SK-N-SH (cell line): ENCODE data around the gene CHCHD5. TPM values are rescaled to one million over a fixed set of nuclear protein-coding genes. Genes with fewer than 3 reads are reported as not detected.

Experiments
- CTCF ChIA-PET: fragments of 300-600, 350-600 bp; formaldehyde crosslinking; extraction: SDS; loops from one replicate; lab custom pipeline; 2021; lab: Yijun Ruan, JAX
- POLR2A ChIA-PET: fragments of 350-600 bp; sonication (Branson Sonifier 250); formaldehyde crosslinking; extraction: SDS; loops from one replicate; lab custom pipeline; 2020; ENCODE audit warnings: antibody characterized with exemption, inconsistent platforms; lab: Yijun Ruan, JAX
- DNase-seq: peaks from one replicate; pipeline ENCODE4 v3.0.0; 2012
- H2AFZ ChIP-seq: fragments of 200-600 bp; sonication (generic); 2 replicates; pipeline ENCODE4 v1.8.1; 2016; ENCODE audit warnings: antibody characterized with exemption, mild to moderate bottlenecking, low read depth
- H3F3A ChIP-seq: fragments of 200-600 bp; sonication (generic); replicated peaks from 2 replicates; pipeline ENCODE3; 2016; ENCODE audit warnings: antibody characterized with exemption, mild to moderate bottlenecking; ENCODE audit not compliant: insufficient read depth
- H3K27ac ChIP-seq, 2 experiments: fragments of 200-500 bp in 1 of 2; fragments of 200-600 bp in 1 of 2; sonication (Bioruptor generic) in 1 of 2; sonication (generic), shearing (Covaris generic) in 1 of 2; 2 replicates each; pipeline versions ENCODE4 v1.5.1 to v1.6.1; 2014 to 2016; ENCODE audit warnings: low read depth in 2 of 2, inconsistent platforms in 1 of 2, low read length in 1 of 2, mild to moderate bottlenecking in 1 of 2, mixed read lengths in 1 of 2
- H3K27me3 ChIP-seq: fragments of 200-600 bp; sonication (generic), shearing (Covaris generic); 2 replicates; pipeline ENCODE4 v1.6.1; 2016; ENCODE audit warnings: mixed run types; ENCODE audit not compliant: insufficient read depth
- H3K36me3 ChIP-seq, 2 experiments: fragments of 200-500 bp in 1 of 2; fragments of 200-600 bp in 1 of 2; sonication (Bioruptor generic) in 1 of 2; sonication (generic) in 1 of 2; replicated peaks in 1 of 2; 2 replicates each; pipeline versions ENCODE3 to v1.5.1; 2014 to 2016; ENCODE audit warnings: low read length in 1 of 2, mild to moderate bottlenecking in 1 of 2; ENCODE audit not compliant: insufficient read depth in 2 of 2, control insufficient read depth in 1 of 2
- H3K4me1 ChIP-seq, 2 experiments: fragments of 200-500 bp in 1 of 2; fragments of 200-600 bp in 1 of 2; sonication (Bioruptor generic) in 1 of 2; sonication (generic), shearing (Covaris generic) in 1 of 2; 2 replicates each; pipeline versions ENCODE4 v1.5.1 to v1.6.1; 2014 to 2016; ENCODE audit warnings: low read depth in 1 of 2, low read length in 1 of 2, mixed run types in 1 of 2; ENCODE audit not compliant: insufficient read depth in 2 of 2, control insufficient read depth in 1 of 2
- H3K4me2 ChIP-seq: fragments of 200-600 bp; sonication (generic), shearing (Covaris generic); 2 replicates; pipeline ENCODE4 v1.6.1; 2017; ENCODE audit warnings: mixed run types
- H3K4me3 ChIP-seq, 2 experiments: fragments of 200-500 bp in 1 of 2; fragments of 200-600 bp in 1 of 2; sonication (Bioruptor generic) in 1 of 2; sonication (generic), shearing (Covaris generic) in 1 of 2; 2 replicates each; pipeline versions ENCODE4 v1.5.1 to v1.8.1; 2014 to 2016; ENCODE audit warnings: low read depth in 2 of 2, inconsistent platforms in 1 of 2, low read length in 1 of 2, mild to moderate bottlenecking in 1 of 2, mixed read lengths in 1 of 2, moderate library complexity in 1 of 2
- H3K79me2 ChIP-seq: fragments of 200-600 bp; sonication (generic); 2 replicates; pipeline ENCODE4 v1.8.1; 2017; ENCODE audit warnings: mild to moderate bottlenecking; ENCODE audit not compliant: insufficient read depth
- H3K9ac ChIP-seq: fragments of 200-600 bp; sonication (generic); 2 replicates; pipeline ENCODE4 v1.6.1; 2017; ENCODE audit warnings: mixed run types
- H3K9me2 ChIP-seq: fragments of 200-600 bp; sonication (generic); 2 replicates; pipeline ENCODE4 v1.6.1; 2017; ENCODE audit warnings: mixed run types
- H3K9me3 ChIP-seq: fragments of 200-600 bp; sonication (generic); 2 replicates; pipeline ENCODE4 v1.6.1; 2017; ENCODE audit warnings: mixed run types, mild to moderate bottlenecking, moderate library complexity
- H4K20me1 ChIP-seq: fragments of 200-600 bp; sonication (generic); 2 replicates; pipeline ENCODE4 v1.6.1; 2017; ENCODE audit warnings: mild to moderate bottlenecking, mixed run types; ENCODE audit not compliant: insufficient read depth
- CTCF ChIP-seq: fragments of 200-600 bp; sonication (generic); IDR thresholded peaks from 2 replicates; pipeline ENCODE4 v1.6.1; 2017; ENCODE audit warnings: antibody characterized with exemption, mild to moderate bottlenecking, moderate library complexity
- EZH2phosphoT487 ChIP-seq: fragments of 200-600 bp; sonication (generic); IDR thresholded peaks from 2 replicates; pipeline ENCODE4 v1.6.1; 2017; ENCODE audit warnings: low read depth, mixed run types, mild to moderate bottlenecking, antibody characterized with exemption, moderate library complexity, borderline replicate concordance
- FOXJ3 ChIP-seq: sonication (generic); formaldehyde crosslinking; IDR thresholded peaks from 2 replicates; pipeline ENCODE4 v1.5.1; 2020; ENCODE audit warnings: mild to moderate bottlenecking, missing genetic modification reagents
- JUND ChIP-seq: IDR thresholded peaks from 2 replicates; pipeline ENCODE4 v1.4.0; 2012
- MXI1 ChIP-seq: IDR thresholded peaks from 2 replicates; pipeline ENCODE4 v1.6.1; 2012; ENCODE audit warnings: mild to moderate bottlenecking, low read depth, low read length, improper control_type of control experiment
- PBX3 ChIP-seq: IDR thresholded peaks from 2 replicates; pipeline ENCODE4; 2012
- POLR2AphosphoS5 ChIP-seq: IDR thresholded peaks from 2 replicates; pipeline ENCODE4 v1.6.1; 2012; ENCODE audit warnings: low read depth, low read length
- RAD21 ChIP-seq: IDR thresholded peaks from 2 replicates; pipeline ENCODE4 v1.6.1; 2012; ENCODE audit warnings: mild to moderate bottlenecking, low read length
- RCOR1 ChIP-seq: fragments of 150-350 bp; IDR thresholded peaks from 2 replicates; pipeline ENCODE4 v1.6.1; 2017; ENCODE audit warnings: antibody characterized with exemption, low read length
- REST ChIP-seq: IDR thresholded peaks from 2 replicates; pipeline ENCODE4 v1.6.1; 2012; ENCODE audit warnings: mild to moderate bottlenecking, low read depth, low read length, moderate library complexity
- YY1 ChIP-seq: IDR thresholded peaks from 2 replicates; pipeline ENCODE4 v1.4.0; 2012; ENCODE audit warnings: low read depth, mild to moderate bottlenecking
- WGBS: methylation state at CpG from one replicate; pipeline ENCODE4 v1.1.6; 2017; ENCODE audit warnings: low lambda C conversion rate; 5-methylcytosine and 5-hydroxymethylcytosine counted together
- polyA plus RNA-seq, 3 experiments: library from polyadenylated mRNA; depleted of rRNA; stranded (reverse); fragments of >200 nt; gene quantifications; 2 replicates each; pipeline ENCODE4 v1.2.3, GENCODE V29; 2012
- TF ChIP-seq, protein P1 (sequence below): IDR thresholded peaks from 2 replicates; pipeline ENCODE4 v1.4.0; 2012; ENCODE audit warnings: low read depth, borderline replicate concordance

The CHCHD5 gene
- polyA plus RNA-seq, 1 of the 3 experiments (the other 2 are of a cell fraction), result 55.9 TPM

- H3K9me2 ChIP-seq, result no peaks in the 10 kb centered on the region
- ChIA-PET CTCF (interaction anchor here (0.6 to 3.7 kb wide), 21 partner anchors 10 to 565 kb away, joined by 3 to 28 read pairs (median 5); partner anchors contain the start of gene ZC3H8), POLR2A (interaction anchor here (1.1 to 1.2 kb wide), 2 partner anchors 103 to 328 kb away, joined by 5 to 6 read pairs; partner anchors contain the start of gene ZC3H8)
- H3K9me3 ChIP-seq, result no peaks in the 10 kb centered on the region
- no peak for TF ChIP-seq EZH2phosphoT487
- TF ChIP-seq MXI1, result no peak
- TF ChIP-seq CTCF, result peak; percentile 35
- peak; percentile 58 for TF ChIP-seq RAD21
- TF ChIP-seq, protein P1, sequence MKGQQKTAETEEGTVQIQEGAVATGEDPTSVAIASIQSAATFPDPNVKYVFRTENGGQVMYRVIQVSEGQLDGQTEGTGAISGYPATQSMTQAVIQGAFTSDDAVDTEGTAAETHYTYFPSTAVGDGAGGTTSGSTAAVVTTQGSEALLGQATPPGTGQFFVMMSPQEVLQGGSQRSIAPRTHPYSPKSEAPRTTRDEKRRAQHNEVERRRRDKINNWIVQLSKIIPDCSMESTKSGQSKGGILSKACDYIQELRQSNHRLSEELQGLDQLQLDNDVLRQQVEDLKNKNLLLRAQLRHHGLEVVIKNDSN, result no peak
- TF ChIP-seq PBX3, result no peak
- no peak for TF ChIP-seq JUND
- TF ChIP-seq RCOR1, result no peak
- no peak for TF ChIP-seq FOXJ3 (CRISPR knock-in tag)
- TF ChIP-seq YY1, result no peak
- H3F3A ChIP-seq, result peaks cover 29% of the 10 kb centered on the region
- peaks cover 11% of the 10 kb centered on the region for H3K79me2 ChIP-seq
- H4K20me1 ChIP-seq, result no peaks in the 10 kb centered on the region
- H3K4me1 ChIP-seq, result peaks cover 12 to 30% of the 10 kb centered on the region in 2 experiments; a peak in 3 of 4 replicates
- H3K4me2 ChIP-seq, result peak overlapping the region; percentile 89
- 7% methylated on average over 19 of the region's 19 CpGs for WGBS
- H3K36me3 ChIP-seq, result peaks cover 6 to 16% of the 10 kb centered on the region in 2 experiments
- peak overlapping the region; percentile 78 to 83 for H3K4me3 ChIP-seq
- peak overlapping the region; percentile 90 for H3K9ac ChIP-seq
- H3K27me3 ChIP-seq, result no peaks in the 10 kb centered on the region
- peak; percentile 22 for DNase-seq
- peak overlapping the region; percentile 93 for H2AFZ ChIP-seq
- H3K27ac ChIP-seq, result peak overlapping the region; percentile 97 to 98
Measured at GRCh38 chr2:112583497-112584133, 794 bp upstream of the CHCHD5 start.

DNA sequence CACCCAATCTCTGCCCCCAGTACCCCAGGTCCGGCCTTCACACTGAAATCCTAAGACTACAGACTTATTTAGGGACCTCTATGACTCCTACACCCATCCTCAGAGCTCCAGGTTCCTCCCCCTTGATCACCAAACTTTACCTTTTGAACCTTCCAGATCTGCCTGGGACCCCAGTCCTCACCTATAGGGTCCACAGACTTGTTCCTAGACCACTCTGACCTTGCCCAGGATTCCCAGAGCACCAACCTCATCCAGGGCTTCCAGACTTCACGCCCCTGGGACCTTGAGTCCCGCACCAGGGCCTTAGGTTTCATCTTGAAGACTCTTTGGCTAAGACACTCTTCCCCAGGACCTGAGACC lies 462 bp downstream of the CHCHD5 start:
- peaks cover 8 to 31% of the 10 kb centered on the region in 2 experiments; a peak in 3 of 4 replicates for H3K4me1 ChIP-seq
- TF ChIP-seq REST (no peak), POLR2AphosphoS5 (peak; percentile 17; the same call in 1 of the 2 replicates)
- POLR2A ChIA-PET, result interaction anchor here (0.6 to 1.4 kb wide), 4 partner anchors 15 to 530 kb away, joined by 3 to 5 read pairs (median 3); partner anchors contain the start of gene TMEM87B
- peak overlapping the region; percentile 78 to 83 for H3K4me3 ChIP-seq
- CTCF ChIA-PET, result interaction anchor here (1.0 to 3.7 kb wide), 4 partner anchors 15 to 463 kb away, joined by 5 to 28 read pairs (median 12); no protein-coding TSS in a partner anchor
- no peaks in the 10 kb centered on the region for H3K9me3 ChIP-seq
- peak overlapping the region; percentile 97 to 98 for H3K27ac ChIP-seq
- peak overlapping the region; percentile 89 for H3K4me2 ChIP-seq
- WGBS, result 60% methylated on average over 3 of the region's 3 CpGs
- no peaks in the 10 kb centered on the region for H4K20me1 ChIP-seq
- peaks cover 19% of the 10 kb centered on the region for H3F3A ChIP-seq
- no peaks in the 10 kb centered on the region for H3K27me3 ChIP-seq
- H3K36me3 ChIP-seq, result peaks cover 10 to 18% of the 10 kb centered on the region in 2 experiments
- peak overlapping the region; percentile 90 for H3K9ac ChIP-seq
- peaks cover 11% of the 10 kb centered on the region for H3K79me2 ChIP-seq
- no peaks in the 10 kb centered on the region for H3K9me2 ChIP-seq
- H2AFZ ChIP-seq, result peak overlapping the region; percentile 93
- DNase-seq, result no peak
